Neutrophil (primary cell): ENCODE data around the gene ZNF865.
A peak's percentile ranks its signal among the peaks of the same experiment; 100 is the strongest.

Experiments used
- H3K27ac ChIP-seq: fragments of 200-600 bp; sonication (generic); 2 replicates; pipeline ENCODE4 v1.5.1; 2016; ENCODE audit warnings: mild to moderate bottlenecking, moderate library complexity
- H3K27me3 ChIP-seq: fragments of 200-600 bp; sonication (generic); 2 replicates; pipeline ENCODE4 v1.6.0; 2016; ENCODE audit warnings: mild to moderate bottlenecking
- H3K36me3 ChIP-seq: fragments of 200-600 bp; sonication (generic); 2 replicates; pipeline ENCODE4 v1.5.1; 2017
- H3K4me1 ChIP-seq, 2 experiments: fragments of 200-600 bp in 1 of 2; sonication (generic) in 1 of 2; 1 replicate in 1 of 2; 2 replicates in 1 of 2; pipeline versions ENCODE4 v1.5.1 to v1.6.1; 2013 to 2016; ENCODE audit warnings: low read depth in 1 of 2, low read length in 1 of 2, mild to moderate bottlenecking in 1 of 2, moderate library complexity in 1 of 2; ENCODE audit not compliant: control insufficient read depth in 1 of 2, insufficient read depth in 1 of 2
- H3K4me3 ChIP-seq, 2 experiments: fragments of 200-600 bp in 1 of 2; sonication (generic) in 1 of 2; 1 replicate in 1 of 2; 2 replicates in 1 of 2; pipeline ENCODE4 v1.5.1; 2013 to 2016; ENCODE audit warnings: low read depth in 1 of 2, low read length in 1 of 2, mild to moderate bottlenecking in 1 of 2, moderate library complexity in 1 of 2
- H3K9me3 ChIP-seq: fragments of 200-600 bp; sonication (generic); 2 replicates; pipeline ENCODE4 v1.5.1; 2016
- TF ChIP-seq, protein P1 (sequence below): fragments of 200-600 bp; sonication (generic); IDR thresholded peaks from 2 replicates; pipeline ENCODE4 v1.5.1; 2016; ENCODE audit warnings: antibody characterized with exemption

Gene ZNF865

GRCh38 chr19:55625004-55625326, 19.5 kb downstream of the ZNF865 start:
- H3K9me3 ChIP-seq: no peaks in the 10 kb centered on the region
- H3K36me3 ChIP-seq: peaks cover 9% of the 10 kb centered on the region
- H3K4me1 ChIP-seq: peaks cover 49 to 53% of the 10 kb centered on the region in 2 experiments
- H3K4me3 ChIP-seq: peak overlapping the region; percentile 66 to 79
- H3K27ac ChIP-seq: peak overlapping the region; percentile 96
- TF ChIP-seq, protein P1, sequence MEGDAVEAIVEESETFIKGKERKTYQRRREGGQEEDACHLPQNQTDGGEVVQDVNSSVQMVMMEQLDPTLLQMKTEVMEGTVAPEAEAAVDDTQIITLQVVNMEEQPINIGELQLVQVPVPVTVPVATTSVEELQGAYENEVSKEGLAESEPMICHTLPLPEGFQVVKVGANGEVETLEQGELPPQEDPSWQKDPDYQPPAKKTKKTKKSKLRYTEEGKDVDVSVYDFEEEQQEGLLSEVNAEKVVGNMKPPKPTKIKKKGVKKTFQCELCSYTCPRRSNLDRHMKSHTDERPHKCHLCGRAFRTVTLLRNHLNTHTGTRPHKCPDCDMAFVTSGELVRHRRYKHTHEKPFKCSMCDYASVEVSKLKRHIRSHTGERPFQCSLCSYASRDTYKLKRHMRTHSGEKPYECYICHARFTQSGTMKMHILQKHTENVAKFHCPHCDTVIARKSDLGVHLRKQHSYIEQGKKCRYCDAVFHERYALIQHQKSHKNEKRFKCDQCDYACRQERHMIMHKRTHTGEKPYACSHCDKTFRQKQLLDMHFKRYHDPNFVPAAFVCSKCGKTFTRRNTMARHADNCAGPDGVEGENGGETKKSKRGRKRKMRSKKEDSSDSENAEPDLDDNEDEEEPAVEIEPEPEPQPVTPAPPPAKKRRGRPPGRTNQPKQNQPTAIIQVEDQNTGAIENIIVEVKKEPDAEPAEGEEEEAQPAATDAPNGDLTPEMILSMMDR: no peak
- no peaks in the 10 kb centered on the region for H3K27me3 ChIP-seq

DNA sequence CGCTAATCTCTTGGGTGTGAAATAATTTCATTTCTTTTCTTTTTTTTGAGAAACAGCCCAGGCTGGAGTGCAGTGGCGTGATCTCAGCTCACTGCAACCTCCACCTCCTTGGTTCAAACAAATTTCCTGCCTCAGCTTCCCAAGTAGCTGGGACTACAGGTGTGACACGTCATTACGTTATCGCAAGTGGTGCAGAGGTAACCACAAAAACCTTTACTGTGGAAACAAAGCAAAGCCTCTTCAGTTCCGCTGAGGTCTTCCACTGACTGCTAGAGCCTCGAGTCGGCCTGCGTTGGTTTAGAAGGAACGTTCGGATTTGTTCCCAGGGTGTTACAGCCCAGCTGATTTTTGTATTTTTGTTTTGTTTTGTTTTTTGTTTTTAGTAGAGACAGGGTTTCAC, 20.9 kb downstream of the ZNF865 start:
- H3K4me1 ChIP-seq: peaks cover 35 to 39% of the 10 kb centered on the region in 2 experiments
- TF ChIP-seq, protein P1: no peak
- no peak overlapping the region for H3K27ac ChIP-seq
- no peak overlapping the region for H3K4me3 ChIP-seq
- peaks cover 9% of the 10 kb centered on the region for H3K36me3 ChIP-seq
- H3K27me3 ChIP-seq: no peaks in the 10 kb centered on the region
- no peaks in the 10 kb centered on the region for H3K9me3 ChIP-seq

- Histone ChIP-seq H3K4me3 (no peak overlapping the region), H3K9me3 (no peaks in the 10 kb centered on the region), H3K36me3 (no peaks in the 10 kb centered on the region), H3K27me3 (no peaks in the 10 kb centered on the region), H3K27ac (peak overlapping the region; percentile 49), H3K4me1 (peaks cover 36 to 45% of the 10 kb centered on the region in 2 experiments)
- TF ChIP-seq, protein P1: peak; percentile 88
Observed at GRCh38 chr19:55632463-55632834, 27.0 kb downstream of the ZNF865 start.

DNA sequence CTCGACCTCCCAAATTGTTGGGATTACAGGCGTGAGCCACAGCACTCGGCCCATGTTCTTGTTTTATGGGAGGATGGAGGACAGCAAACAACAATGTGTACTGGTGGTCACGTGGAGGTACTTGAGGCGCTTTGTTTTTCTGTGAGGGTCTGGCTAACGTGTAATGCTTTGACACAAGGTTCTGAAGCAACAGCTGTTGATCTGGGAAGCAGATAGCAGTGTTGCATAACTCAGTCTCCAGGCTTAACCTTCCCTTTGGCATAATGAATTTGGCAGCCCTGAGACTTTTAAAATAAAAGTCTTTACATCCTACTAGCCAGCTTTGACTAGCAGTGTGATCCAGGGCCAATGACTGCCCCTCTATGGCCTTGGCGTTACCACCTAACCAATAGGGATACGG, 28.4 kb downstream of the ZNF865 start:
- peaks cover 7% of the 10 kb centered on the region for H3K36me3 ChIP-seq
- H3K9me3 ChIP-seq: no peaks in the 10 kb centered on the region
- peaks cover 36 to 45% of the 10 kb centered on the region in 2 experiments for H3K4me1 ChIP-seq
- H3K4me3 ChIP-seq: peak overlapping the region in 1 of 2 experiments; percentile 82
- no peaks in the 10 kb centered on the region for H3K27me3 ChIP-seq
- H3K27ac ChIP-seq: peak overlapping the region; percentile 93
- TF ChIP-seq, protein P1: no peak

DNA sequence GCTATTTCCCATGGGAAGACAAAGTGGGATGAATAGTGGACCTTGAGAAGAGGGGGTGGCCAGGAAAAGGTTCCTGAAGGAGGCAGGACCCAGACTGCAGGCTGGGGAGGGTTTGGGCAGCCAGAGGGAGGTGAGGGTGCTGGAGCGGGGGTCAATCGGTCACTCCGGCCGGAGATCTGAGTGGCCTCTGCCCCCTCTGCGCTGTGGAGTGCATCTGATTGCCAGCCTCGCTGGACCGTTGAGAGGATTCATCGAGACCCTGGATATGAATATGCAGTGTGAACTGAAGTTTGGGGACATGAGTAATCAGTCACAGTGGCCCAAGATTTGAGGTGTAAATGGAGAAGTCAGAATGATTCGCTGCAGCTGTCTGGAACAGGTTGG, 29.9 kb downstream of the ZNF865 start:
- Histone ChIP-seq H3K4me1 (peaks cover 42 to 51% of the 10 kb centered on the region in 2 experiments), H3K27me3 (peaks cover 9% of the 10 kb centered on the region), H3K9me3 (no peaks in the 10 kb centered on the region), H3K27ac (peak overlapping the region; percentile 93), H3K36me3 (peaks cover 7% of the 10 kb centered on the region), H3K4me3 (peak overlapping the region; percentile 74 to 82)
- TF ChIP-seq, protein P1: no peak
